ENCODE data around the gene EHMT1. TPM values are rescaled to one million over a fixed set of nuclear protein-coding genes. Genes with fewer than 3 reads are reported as not detected.

Gene EHMT1
- total RNA-seq, 1 experiment from 2014 or later: 63.9 TPM

GRCh38 chr9:137694236-137694959 lies 75.6 kb downstream of the EHMT1 start:
- in situ Hi-C loops (cut with HindIII; ENCODE audit: low pct_unique_long_range_greater_than_20kb, low sequenced_read_pairs) (no loop called here), intact Hi-C loops (cut with micrococcal nuclease; ENCODE audit: unreplicated experiment) (no loop called here)
- no TSS peak for BruUV-seq (replicated peaks)
- ATAC-seq (peak; percentile 43; the same call in 1 of the 2 replicates), DNase-seq (ENCODE audit: low read depth, low spot score) (no peak)
- H3K36me3 ChIP-seq (ENCODE audit: control insufficient read depth, insufficient read depth, low read length): no peaks in the 10 kb centered on the region
- H3K9me3 ChIP-seq (ENCODE audit: control insufficient read depth, insufficient read depth, low read depth, low read length): no peaks in the 10 kb centered on the region
- H3K4me3 ChIP-seq (ENCODE audit: low read depth in 2 of 2, low read length in 2 of 2): no peak overlapping the region
- H3K27ac ChIP-seq (ENCODE audit: low read length): no peak overlapping the region
- no peaks in the 10 kb centered on the region for H3K27me3 ChIP-seq (ENCODE audit: control insufficient read depth, insufficient read depth, low read length)
- TF ChIP-seq REST (IDR thresholded peaks at IDR 0.05; ENCODE audit: insufficient read depth in 1 of 2, low read depth in 2 of 2, low read length in 1 of 2) (no peak), POLR2AphosphoS5 (IDR thresholded peaks at IDR 0.05; ENCODE audit: low read depth, low read length) (no peak), TCF7L2 (IDR thresholded peaks at IDR 0.05; ENCODE audit: low read depth, low read length) (no peak), SIN3A (IDR thresholded peaks at IDR 0.05; ENCODE audit: borderline replicate concordance, insufficient read depth, low read depth, low read length) (no peak), CTCF (IDR thresholded peaks at IDR 0.05) (no peak)
- H3K4me1 ChIP-seq (ENCODE audit: control insufficient read depth, insufficient read depth, low read length): no peaks in the 10 kb centered on the region; the same call in 1 of the 2 replicates
- ChIA-PET POLR2A (interaction anchor here (0.7 kb wide), 1 partner anchor 55 kb away, joined by 3 read pairs; no protein-coding TSS in a partner anchor), CTCF (interaction anchor here (1.3 kb wide), 1 partner anchor 22 kb away, joined by 6 read pairs; no protein-coding TSS in a partner anchor)

- no peaks in the 10 kb centered on the region for H3K36me3 ChIP-seq (ENCODE audit: control insufficient read depth, insufficient read depth, low read length)
- POLR2A ChIA-PET: interaction anchor here (0.7 kb wide), 1 partner anchor 56 kb away, joined by 3 read pairs; no protein-coding TSS in a partner anchor
- BruUV-seq (replicated peaks): no TSS peak
- H3K27ac ChIP-seq (ENCODE audit: low read length): no peak overlapping the region
- TF ChIP-seq POLR2AphosphoS5 (IDR thresholded peaks at IDR 0.05; ENCODE audit: low read depth, low read length): no peak
- TF ChIP-seq SIN3A (IDR thresholded peaks at IDR 0.05; ENCODE audit: borderline replicate concordance, insufficient read depth, low read depth, low read length): no peak
- TF ChIP-seq TCF7L2 (IDR thresholded peaks at IDR 0.05; ENCODE audit: low read depth, low read length): no peak
- no peak for TF ChIP-seq REST (IDR thresholded peaks at IDR 0.05; ENCODE audit: insufficient read depth in 1 of 2, low read depth in 2 of 2, low read length in 1 of 2)
- peak; percentile 79 for TF ChIP-seq CTCF (IDR thresholded peaks at IDR 0.05)
- no peak overlapping the region for H3K4me3 ChIP-seq (ENCODE audit: low read depth in 2 of 2, low read length in 2 of 2)
- CTCF ChIA-PET: interaction anchor here (1.3 kb wide), 1 partner anchor 22 kb away, joined by 6 read pairs; no protein-coding TSS in a partner anchor
- in situ Hi-C loops (cut with HindIII; ENCODE audit: low pct_unique_long_range_greater_than_20kb, low sequenced_read_pairs): no loop called here
- intact Hi-C loops (cut with micrococcal nuclease; ENCODE audit: unreplicated experiment): no loop called here
- ATAC-seq (peak; percentile 87), DNase-seq (ENCODE audit: low read depth, low spot score) (no peak)
- no peaks in the 10 kb centered on the region for H3K9me3 ChIP-seq (ENCODE audit: control insufficient read depth, insufficient read depth, low read depth, low read length)
- H3K27me3 ChIP-seq (ENCODE audit: control insufficient read depth, insufficient read depth, low read length): no peaks in the 10 kb centered on the region
- H3K4me1 ChIP-seq (ENCODE audit: control insufficient read depth, insufficient read depth, low read length): no peaks in the 10 kb centered on the region
These were observed 76.4 kb downstream of the EHMT1 start for GRCh38 chr9:137694962-137695875.

Data from Panc1 (cell line).